Upper lobe of right lung (tissue), 1 donor: Measurements from ENCODE around the gene GALNT2. TPM values are rescaled to one million over a fixed set of nuclear protein-coding genes. Genes with fewer than 3 reads are reported as not detected.

ENCODE experiments used
- ATAC-seq: fragments of 200-7000 bp; cut with Tn5 transposase; one replicate; pipeline ENCODE4 v1.9.1; 2020; ENCODE audit warnings: mild to moderate bottlenecking, moderate library complexity
- DNase-seq: peaks from one replicate; pipeline ENCODE4 v3.0.0-alpha.2; 2020
- H3K27ac ChIP-seq: fragments of 200-600 bp; one replicate; pipeline ENCODE4 v1.8.0; 2022
- H3K27me3 ChIP-seq: fragments of 200-600 bp; one replicate; pipeline ENCODE4 v1.8.0; 2022; ENCODE audit warnings: mild to moderate bottlenecking
- H3K36me3 ChIP-seq: fragments of 200-600 bp; one replicate; pipeline ENCODE4 v1.8.0; 2022
- H3K4me1 ChIP-seq: fragments of 200-600 bp; one replicate; pipeline ENCODE4 v1.8.0; 2022
- H3K4me3 ChIP-seq: fragments of 200-600 bp; one replicate; pipeline ENCODE4 v1.8.0; 2022; ENCODE audit warnings: mild to moderate bottlenecking
- H3K9me3 ChIP-seq: fragments of 200-600 bp; one replicate; pipeline ENCODE4 v1.8.0; 2022
- intact Hi-C: fragments of 100-400 bp; cut with DNase I; formaldehyde crosslinking; loops from one replicate; pipeline ENCODE4 v1.11.0; 2022
- total RNA-seq: library from RNA; stranded (reverse); fragmentation: NEBNext Ultra II Directional; extraction: Animal tissue kit (Norgen Biotek cat#: 25700); gene quantifications from one replicate; pipeline ENCODE4 v1.2.1, GENCODE V29; 2021
- TF ChIP-seq, protein P1 (sequence below): fragments of 200-600 bp; IDR thresholded peaks from one replicate; pipeline ENCODE4 v1.8.0; 2022; ENCODE audit warnings: antibody characterized with exemption
- donor health status: DM: no; HTN: yes; CAD: no; lungs with severe emphysema.

Gene GALNT2
- total RNA-seq, 1 donor from 2014 or later, result 55.1 TPM

DNA sequence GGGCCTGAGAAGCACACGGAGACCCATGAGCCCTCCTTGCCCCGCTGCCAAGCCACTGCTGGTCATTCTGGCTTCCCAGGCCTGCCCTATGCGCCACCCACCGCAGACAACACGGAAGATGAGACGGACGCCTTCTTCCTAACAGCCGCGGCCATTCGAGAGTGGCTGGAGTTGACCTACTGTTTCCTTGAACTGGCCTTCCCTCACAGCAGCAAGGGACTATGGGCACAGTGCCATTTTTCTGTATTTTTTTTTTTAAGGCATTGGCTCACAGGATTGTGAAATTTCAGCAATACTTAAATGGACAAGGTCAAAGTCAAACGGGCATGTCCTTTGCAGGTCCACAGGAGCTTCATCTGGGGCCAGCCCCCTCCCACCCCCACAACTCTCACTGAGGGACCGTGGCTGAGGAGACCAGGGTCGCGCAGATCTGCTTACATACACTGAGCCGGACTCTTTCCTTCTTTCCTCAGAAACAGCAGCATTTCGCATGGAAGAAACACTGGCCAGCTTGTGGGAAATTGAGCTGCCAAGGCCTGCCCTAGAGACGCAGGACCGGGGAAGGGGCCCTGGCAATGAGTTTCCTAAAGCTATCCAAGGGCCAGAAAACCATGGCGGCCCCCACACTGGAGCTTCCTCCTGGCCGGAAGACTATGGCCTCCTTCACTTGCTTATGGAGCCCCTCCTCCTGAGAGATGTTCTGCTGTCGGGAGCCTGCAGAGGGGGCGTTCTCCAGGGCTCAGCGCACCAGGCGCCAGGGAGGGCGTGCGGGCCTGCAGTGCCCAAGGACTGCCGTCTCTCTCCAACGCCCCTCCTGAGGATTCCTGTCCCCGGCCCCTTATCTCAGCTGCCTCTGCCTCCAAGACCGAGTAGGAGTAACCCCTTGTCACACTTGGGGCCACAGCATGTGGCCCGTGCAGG is 260.2 kb downstream of the GALNT2 start:
- Histone ChIP-seq H3K4me3 (no peak overlapping the region), H3K9me3 (no peaks in the 10 kb centered on the region), H3K36me3 (no peaks in the 10 kb centered on the region), H3K27me3 (no peaks in the 10 kb centered on the region), H3K27ac (no peak overlapping the region), H3K4me1 (no peaks in the 10 kb centered on the region)
- TF ChIP-seq, protein P1, sequence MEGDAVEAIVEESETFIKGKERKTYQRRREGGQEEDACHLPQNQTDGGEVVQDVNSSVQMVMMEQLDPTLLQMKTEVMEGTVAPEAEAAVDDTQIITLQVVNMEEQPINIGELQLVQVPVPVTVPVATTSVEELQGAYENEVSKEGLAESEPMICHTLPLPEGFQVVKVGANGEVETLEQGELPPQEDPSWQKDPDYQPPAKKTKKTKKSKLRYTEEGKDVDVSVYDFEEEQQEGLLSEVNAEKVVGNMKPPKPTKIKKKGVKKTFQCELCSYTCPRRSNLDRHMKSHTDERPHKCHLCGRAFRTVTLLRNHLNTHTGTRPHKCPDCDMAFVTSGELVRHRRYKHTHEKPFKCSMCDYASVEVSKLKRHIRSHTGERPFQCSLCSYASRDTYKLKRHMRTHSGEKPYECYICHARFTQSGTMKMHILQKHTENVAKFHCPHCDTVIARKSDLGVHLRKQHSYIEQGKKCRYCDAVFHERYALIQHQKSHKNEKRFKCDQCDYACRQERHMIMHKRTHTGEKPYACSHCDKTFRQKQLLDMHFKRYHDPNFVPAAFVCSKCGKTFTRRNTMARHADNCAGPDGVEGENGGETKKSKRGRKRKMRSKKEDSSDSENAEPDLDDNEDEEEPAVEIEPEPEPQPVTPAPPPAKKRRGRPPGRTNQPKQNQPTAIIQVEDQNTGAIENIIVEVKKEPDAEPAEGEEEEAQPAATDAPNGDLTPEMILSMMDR, result no peak
- ATAC-seq (no peak), DNase-seq (no peak)
- intact Hi-C loops, result no loop called here

DNA sequence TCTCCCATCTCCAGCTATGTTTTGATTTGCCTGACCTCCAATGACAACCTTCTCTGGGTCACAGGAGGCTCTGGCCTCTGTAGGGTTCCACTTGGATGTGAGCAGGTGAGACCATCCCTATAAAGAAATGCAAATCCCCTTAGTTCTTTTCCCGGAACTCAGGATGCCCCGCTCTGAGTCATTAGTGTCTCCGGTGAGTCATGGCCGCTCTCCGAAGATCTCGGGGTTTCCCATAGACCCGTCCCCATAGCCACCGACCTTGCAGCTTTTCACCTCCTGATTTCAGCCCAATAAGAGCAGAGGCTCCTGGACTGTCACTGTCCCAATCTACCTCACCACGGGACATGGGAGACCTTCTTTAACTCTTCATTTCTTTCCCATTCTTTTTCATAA is 260.9 kb downstream of the GALNT2 start:
- Histone ChIP-seq H3K27me3 (no peaks in the 10 kb centered on the region), H3K27ac (no peak overlapping the region), H3K4me1 (no peaks in the 10 kb centered on the region), H3K9me3 (no peaks in the 10 kb centered on the region), H3K36me3 (no peaks in the 10 kb centered on the region), H3K4me3 (no peak overlapping the region)
- ATAC-seq (no peak), DNase-seq (no peak)
- TF ChIP-seq, protein P1, result no peak
- intact Hi-C loops, result no loop called here

DNA sequence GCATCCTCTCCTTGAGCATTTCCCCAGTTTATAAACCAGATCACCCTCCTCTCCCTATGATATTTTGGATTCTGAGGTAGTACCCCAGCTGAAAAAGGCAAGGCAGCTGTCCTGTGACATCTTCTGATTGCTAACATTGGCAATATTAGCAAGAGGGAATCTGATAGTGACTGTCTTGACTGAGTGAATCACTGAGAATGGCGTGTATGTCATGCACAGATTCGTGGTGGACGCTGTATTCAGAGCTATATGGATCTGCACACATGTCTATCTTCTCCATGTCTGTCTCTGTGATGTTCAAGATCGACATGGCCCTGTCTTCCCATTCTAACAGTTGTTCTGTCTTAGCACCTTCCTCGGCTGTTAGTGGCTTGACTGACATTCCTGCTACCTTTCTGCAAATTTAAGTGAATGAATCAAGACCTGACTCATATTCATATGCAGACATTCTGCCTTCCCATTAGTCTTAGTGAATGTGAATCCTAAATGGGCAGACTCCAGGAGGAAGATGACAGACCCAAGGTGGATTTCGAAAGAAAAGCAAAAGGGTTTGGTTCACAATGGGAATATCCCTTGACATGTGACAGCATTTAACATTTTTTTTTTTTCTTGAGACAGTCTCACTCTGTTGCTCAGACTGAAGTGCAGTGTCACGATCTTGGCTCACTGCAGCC is 261.4 kb downstream of the GALNT2 start:
- no peak for DNase-seq
- no peak overlapping the region for H3K27ac ChIP-seq
- H3K4me3 ChIP-seq, result no peak overlapping the region
- H3K4me1 ChIP-seq, result no peaks in the 10 kb centered on the region
- H3K27me3 ChIP-seq, result no peaks in the 10 kb centered on the region
- H3K36me3 ChIP-seq, result no peaks in the 10 kb centered on the region
- intact Hi-C loops, result no loop called here
- H3K9me3 ChIP-seq, result no peaks in the 10 kb centered on the region
- no peak for ATAC-seq
- TF ChIP-seq, protein P1, result no peak

DNA sequence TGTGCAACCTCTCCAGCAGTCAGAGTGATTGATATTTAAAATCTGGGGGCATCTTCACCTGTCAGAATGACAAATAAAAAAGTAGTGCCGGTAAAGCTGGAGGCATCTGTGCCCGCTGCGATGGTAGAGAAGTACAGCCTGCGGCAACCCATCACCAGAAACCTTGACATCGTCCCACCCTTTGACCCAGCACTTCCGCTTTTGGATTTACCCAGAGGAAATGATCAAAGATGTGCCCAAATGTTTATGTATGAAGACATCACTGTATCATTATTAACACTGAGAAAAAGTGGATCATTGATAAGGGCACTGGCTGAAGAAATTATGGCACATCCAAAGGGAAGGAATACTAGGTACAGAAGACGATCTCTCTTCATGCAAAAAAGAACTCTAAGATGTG is 263.1 kb downstream of the GALNT2 start:
- Histone ChIP-seq H3K27me3 (no peaks in the 10 kb centered on the region), H3K9me3 (no peaks in the 10 kb centered on the region), H3K4me3 (no peak overlapping the region), H3K36me3 (no peaks in the 10 kb centered on the region), H3K4me1 (no peaks in the 10 kb centered on the region), H3K27ac (no peak overlapping the region)
- TF ChIP-seq, protein P1, result no peak
- ATAC-seq (no peak), DNase-seq (no peak)
- intact Hi-C loops, result no loop called here
